Measurements from ENCODE around the gene SH3RF3.

Gene SH3RF3

DNA sequence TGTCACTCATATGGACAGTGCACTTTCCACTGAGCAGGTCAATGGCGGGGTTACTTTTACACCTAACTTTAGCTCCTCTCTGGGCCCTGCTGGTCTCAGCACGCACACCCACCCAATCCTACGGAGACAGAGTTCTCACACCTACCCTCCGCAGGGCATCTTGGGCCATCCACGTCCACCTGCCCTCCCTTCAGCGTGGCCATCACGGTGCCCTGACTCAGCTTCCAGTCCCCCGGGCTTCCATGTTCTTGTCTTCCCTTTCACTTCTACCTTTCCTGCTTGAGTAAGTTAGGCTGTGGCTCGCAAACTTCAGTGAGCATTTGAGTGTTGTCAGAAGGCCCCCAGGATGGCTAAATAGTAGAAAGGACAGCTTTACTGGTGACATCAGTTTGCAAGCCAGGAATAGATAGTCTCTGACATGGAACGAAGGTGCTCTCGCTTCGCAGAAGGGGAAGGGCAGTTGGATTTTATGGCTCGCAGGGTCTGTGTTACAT lies 252.4 kb downstream of the SH3RF3 start:
- no peak for DNase-seq (ENCODE audit: extremely low read depth, insufficient read length)
- Histone ChIP-seq H3K27me3 (replicated peaks; ENCODE audit: control insufficient read depth, insufficient read depth, low read length) (no peaks in the 10 kb centered on the region; the same call in none of the 2 replicates), H3K4me3 (replicated peaks; ENCODE audit: low read depth, low read length) (no peak overlapping the region), H3K36me3 (ENCODE audit: control insufficient read depth, insufficient read depth, low read length) (no peaks in the 10 kb centered on the region)
- TF ChIP-seq, protein P1, sequence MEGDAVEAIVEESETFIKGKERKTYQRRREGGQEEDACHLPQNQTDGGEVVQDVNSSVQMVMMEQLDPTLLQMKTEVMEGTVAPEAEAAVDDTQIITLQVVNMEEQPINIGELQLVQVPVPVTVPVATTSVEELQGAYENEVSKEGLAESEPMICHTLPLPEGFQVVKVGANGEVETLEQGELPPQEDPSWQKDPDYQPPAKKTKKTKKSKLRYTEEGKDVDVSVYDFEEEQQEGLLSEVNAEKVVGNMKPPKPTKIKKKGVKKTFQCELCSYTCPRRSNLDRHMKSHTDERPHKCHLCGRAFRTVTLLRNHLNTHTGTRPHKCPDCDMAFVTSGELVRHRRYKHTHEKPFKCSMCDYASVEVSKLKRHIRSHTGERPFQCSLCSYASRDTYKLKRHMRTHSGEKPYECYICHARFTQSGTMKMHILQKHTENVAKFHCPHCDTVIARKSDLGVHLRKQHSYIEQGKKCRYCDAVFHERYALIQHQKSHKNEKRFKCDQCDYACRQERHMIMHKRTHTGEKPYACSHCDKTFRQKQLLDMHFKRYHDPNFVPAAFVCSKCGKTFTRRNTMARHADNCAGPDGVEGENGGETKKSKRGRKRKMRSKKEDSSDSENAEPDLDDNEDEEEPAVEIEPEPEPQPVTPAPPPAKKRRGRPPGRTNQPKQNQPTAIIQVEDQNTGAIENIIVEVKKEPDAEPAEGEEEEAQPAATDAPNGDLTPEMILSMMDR (IDR thresholded peaks at IDR 0.05; ENCODE audit: insufficient read depth, low read length, poor library complexity, severe bottlenecking) = no peak

DNA sequence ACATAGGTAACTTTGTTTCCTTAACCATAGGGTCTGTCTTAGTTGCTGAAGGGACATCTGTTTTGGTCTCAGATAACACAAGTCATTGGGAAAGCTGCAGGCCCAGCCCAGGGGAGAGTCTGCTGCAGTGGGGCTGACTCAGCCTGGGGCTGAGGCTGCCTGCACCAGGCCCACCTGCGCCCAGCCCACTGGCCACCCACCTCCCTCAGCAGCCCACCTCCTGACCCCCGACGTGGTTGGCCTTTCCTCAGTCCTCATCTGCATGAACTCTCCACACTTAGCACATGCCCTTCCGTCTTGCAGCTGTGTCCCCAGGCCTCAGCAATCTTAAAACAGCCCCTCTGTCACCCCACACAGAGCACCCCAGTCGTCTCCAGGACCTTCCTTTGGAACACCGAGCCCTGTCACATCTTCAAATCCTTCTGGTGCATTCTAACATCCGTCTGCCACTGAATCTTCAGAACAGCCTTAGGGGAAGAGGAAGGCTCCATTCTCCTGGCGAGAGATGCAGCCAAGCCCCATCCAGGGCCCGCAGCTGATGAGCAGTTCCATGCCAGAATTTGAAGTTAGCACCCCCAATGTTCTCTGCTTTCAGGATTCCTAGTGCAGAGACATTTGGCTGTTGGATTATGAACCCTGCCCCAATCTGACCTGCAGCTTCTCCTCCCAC lies 253.4 kb downstream of the SH3RF3 start:
- no peaks in the 10 kb centered on the region; the same call in none of the 2 replicates for H3K27me3 ChIP-seq (replicated peaks; ENCODE audit: control insufficient read depth, insufficient read depth, low read length)
- no peaks in the 10 kb centered on the region for H3K36me3 ChIP-seq (ENCODE audit: control insufficient read depth, insufficient read depth, low read length)
- TF ChIP-seq, protein P1 (IDR thresholded peaks at IDR 0.05; ENCODE audit: insufficient read depth, low read length, poor library complexity, severe bottlenecking) = no peak
- no peak overlapping the region for H3K4me3 ChIP-seq (replicated peaks; ENCODE audit: low read depth, low read length)
- no peak for DNase-seq (ENCODE audit: extremely low read depth, insufficient read length)

DNA sequence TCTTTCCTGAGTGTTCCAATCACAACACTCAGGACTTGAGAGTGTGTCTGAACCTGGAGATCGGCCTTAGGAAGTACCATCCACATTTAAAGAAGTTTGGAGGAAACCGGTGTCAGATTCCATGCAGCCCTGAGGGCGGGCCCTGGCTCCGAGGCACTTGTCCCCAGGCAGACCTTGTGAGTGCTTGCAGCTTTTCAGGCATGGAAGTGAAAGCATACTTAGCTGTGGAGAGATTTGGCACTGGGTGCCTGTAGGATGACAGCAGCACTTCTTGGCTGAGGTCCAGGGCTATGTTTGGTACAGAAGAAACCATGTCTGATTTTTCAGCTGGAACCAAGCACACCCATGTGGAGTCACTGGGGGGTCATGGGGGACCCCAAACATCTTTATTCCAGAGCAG lies 253.9 kb downstream of the SH3RF3 start:
- no peak for DNase-seq (ENCODE audit: extremely low read depth, insufficient read length)

DNA sequence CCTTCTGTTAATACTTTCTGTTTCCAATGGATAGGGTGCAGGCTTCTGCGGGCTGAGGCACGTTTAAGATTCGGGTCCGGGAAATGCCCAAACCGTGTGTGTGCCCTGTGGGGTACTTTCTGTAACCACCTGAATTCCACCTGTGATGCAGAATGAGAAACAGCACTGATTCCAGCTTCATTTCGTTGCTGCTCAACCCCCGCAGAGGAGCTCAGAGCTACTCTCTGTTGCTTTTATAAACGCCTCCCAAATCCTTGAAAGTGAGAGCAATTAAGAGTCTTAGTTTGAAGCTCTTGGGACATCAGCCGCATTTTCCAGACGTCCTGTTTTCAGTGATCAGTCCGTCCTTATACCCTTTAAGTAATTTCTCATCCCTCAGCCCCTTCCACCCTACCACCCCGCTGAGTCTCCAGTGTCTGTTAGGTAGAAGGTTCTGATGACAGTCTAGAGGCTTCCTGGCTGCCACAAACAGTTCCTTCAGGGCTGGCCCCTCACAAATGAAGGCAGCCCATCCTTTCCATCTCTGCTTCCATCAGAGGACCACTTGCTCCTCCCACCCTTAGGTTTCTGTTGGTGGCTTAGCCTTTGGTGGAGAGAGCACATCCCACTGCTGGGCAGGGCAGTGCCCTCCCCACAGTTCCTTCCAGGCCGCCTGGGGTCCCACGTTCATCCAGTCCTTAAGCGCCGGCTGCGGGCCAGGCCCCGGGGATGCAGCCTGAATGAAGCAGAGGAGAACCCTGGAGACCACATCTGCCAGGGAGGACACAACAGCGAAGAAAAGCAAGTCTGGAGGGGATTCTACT lies 254.7 kb downstream of the SH3RF3 start:
- Histone ChIP-seq H3K4me3 (replicated peaks; ENCODE audit: low read depth, low read length) (no peak overlapping the region), H3K36me3 (ENCODE audit: control insufficient read depth, insufficient read depth, low read length) (no peaks in the 10 kb centered on the region), H3K27me3 (replicated peaks; ENCODE audit: control insufficient read depth, insufficient read depth, low read length) (no peaks in the 10 kb centered on the region; the same call in 1 of the 2 replicates)
- TF ChIP-seq, protein P1 (IDR thresholded peaks at IDR 0.05; ENCODE audit: insufficient read depth, low read length, poor library complexity, severe bottlenecking) = no peak
- DNase-seq (ENCODE audit: extremely low read depth, insufficient read length) = no peak

More for the DNA sequence above, 253.9 kb downstream of the SH3RF3 start:
- no peak overlapping the region for H3K4me3 ChIP-seq (replicated peaks; ENCODE audit: low read depth, low read length)
- no peaks in the 10 kb centered on the region for H3K36me3 ChIP-seq (ENCODE audit: control insufficient read depth, insufficient read depth, low read length)
- H3K27me3 ChIP-seq (replicated peaks; ENCODE audit: control insufficient read depth, insufficient read depth, low read length) = no peaks in the 10 kb centered on the region; the same call in none of the 2 replicates
- TF ChIP-seq, protein P1 (IDR thresholded peaks at IDR 0.05; ENCODE audit: insufficient read depth, low read length, poor library complexity, severe bottlenecking) = no peak

DNA sequence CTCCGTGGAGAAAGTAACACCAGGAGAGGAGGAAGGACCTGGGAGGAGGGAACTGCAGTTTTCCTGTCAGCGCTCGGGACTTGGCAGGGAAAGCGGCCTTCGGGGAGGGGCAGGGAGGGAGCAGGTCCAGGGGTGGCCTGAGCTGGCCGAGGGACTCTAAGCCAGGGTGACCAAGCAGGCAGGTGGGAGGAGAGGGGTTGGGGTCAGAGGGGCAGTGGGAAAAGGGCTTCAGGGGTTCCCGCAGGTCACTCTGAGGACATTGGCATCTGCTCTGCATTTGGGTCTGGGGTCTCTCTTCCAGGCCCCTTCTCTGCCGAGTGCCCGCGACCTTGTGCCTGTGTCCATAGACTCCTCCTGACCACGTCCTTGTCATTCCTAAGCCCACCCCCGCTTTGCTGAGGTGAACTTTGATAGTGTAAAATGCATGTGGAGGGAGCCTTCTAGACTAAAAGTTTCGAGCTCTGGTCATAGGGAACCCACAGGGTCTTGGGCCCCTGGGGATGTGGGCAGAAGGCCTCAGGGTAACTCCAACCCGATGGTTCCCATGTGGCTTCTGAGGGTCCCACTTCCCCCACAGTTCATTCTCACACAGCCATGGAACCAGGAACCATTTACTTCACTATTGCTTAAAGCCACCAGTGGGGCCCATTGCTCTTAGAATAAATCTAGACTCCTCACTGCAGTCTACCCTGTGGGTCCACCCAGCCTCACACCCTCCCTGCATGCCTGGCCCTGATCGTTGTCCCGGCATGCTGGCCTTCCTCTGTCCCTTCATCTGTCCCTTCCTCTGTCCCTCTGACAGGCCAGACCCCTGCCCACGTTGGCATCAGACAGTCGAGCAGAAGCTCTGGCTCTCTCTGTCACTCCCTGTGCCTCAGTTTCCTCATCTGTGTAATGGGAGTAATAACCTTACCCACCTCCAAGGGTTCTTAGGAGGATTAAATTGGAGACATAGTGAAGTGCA lies 255.6 kb downstream of the SH3RF3 start:
- TF ChIP-seq, protein P1 (IDR thresholded peaks at IDR 0.05; ENCODE audit: insufficient read depth, low read length, poor library complexity, severe bottlenecking) = no peak
- H3K4me3 ChIP-seq (replicated peaks; ENCODE audit: low read depth, low read length) = no peak overlapping the region
- H3K27me3 ChIP-seq (replicated peaks; ENCODE audit: control insufficient read depth, insufficient read depth, low read length) = no peaks in the 10 kb centered on the region; the same call in 1 of the 2 replicates
- H3K36me3 ChIP-seq (ENCODE audit: control insufficient read depth, insufficient read depth, low read length) = no peaks in the 10 kb centered on the region
- no peak for DNase-seq (ENCODE audit: extremely low read depth, insufficient read length)
